ENCODE results near the gene GOLGB1. TPM values are rescaled to one million over a fixed set of nuclear protein-coding genes. Genes with fewer than 3 reads are reported as not detected.
A peak's percentile ranks its signal among the peaks of the same experiment; 100 is the strongest.

The GOLGB1 gene
- total RNA-seq, 3 donors from 2014 or later, result 11.3 to 11.8 (median 11.3) TPM

DNA sequence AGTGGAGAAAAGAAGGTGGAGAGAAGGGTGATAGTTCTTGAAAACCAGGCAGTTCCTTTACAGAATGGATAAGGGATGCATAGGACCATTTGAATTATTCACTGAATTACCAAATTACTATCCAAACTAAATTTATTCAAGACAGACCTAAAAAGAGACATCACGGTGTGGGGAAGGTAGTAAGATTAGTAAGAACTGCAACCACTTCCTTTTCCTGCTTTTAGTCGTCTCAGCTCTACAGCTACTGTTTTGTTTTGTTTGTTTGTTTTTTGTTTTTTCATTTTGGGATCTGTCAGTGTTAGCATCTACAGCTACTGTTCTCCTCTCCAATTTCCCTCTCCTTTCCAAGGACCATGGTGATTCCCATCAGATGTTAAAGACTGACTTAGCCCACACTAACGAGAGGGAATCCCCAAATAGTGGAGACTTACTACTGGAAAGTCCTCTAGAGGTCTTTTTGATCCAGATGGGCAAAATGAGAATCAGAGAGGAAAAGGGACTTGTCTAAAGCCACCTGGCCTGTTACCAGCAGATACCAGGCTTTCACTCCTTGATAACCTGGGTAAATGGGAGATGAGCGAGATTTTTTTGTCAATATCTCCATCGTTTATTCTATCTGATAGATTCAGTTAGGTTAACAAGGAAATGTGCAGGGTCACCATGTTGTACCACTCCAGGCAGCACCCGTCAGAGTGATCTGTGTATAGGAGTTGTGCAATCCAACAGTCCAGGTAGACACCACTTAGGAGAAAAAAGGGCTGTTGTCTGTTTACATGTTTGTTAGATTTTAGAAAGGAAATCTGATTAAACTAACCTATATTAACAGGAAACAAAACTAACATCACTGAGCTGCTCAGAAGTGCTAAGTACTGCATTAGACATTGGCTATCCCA lies 94.8 kb downstream of the GOLGB1 start:
- H3K4me1 Mint-ChIP-seq (ENCODE audit: low read depth), result peaks cover 82% of the 10 kb centered on the region

DNA sequence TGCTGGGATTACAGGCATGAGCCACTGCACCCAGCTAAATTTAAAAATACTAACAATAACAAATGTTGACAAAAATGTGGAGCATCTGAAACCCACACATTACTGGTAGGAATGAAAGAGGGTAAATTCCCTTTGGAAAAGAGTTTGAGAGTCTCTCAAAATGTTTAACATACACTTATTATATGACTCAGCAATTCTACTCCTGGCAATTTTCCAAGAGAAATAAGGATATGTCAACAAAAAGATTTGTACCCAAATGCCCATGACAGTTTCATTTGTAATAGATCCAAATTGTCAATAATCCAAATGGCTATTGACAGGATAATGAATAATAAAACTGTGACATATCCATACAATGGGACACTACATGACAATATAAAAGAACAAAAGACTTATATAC lies 97.9 kb downstream of the GOLGB1 start:
- DNase-seq (no peak), ATAC-seq (no peak)
- peaks cover 64% of the 10 kb centered on the region for H3K4me1 Mint-ChIP-seq (ENCODE audit: low read depth)
- no peak overlapping the region for H3K4me3 Mint-ChIP-seq
- H3K9me3 Mint-ChIP-seq, result no peaks in the 10 kb centered on the region
- H3K27me3 Mint-ChIP-seq (ENCODE audit: low read depth), result no peaks in the 10 kb centered on the region
- H3K36me3 Mint-ChIP-seq (ENCODE audit: insufficient read depth), result peaks cover 33% of the 10 kb centered on the region

More for the DNA sequence above, 94.8 kb downstream of the GOLGB1 start:
- no peaks in the 10 kb centered on the region for H3K9me3 Mint-ChIP-seq
- peak; percentile 86 to 90 for ATAC-seq
- H3K36me3 Mint-ChIP-seq (ENCODE audit: insufficient read depth), result peaks cover 45% of the 10 kb centered on the region
- DNase-seq, result no peak
- no peak overlapping the region for H3K4me3 Mint-ChIP-seq
- H3K27me3 Mint-ChIP-seq (ENCODE audit: low read depth), result no peaks in the 10 kb centered on the region

GRCh38 chr3:121649645-121650044 lies 99.9 kb downstream of the GOLGB1 start:
- H3K9me3 Mint-ChIP-seq, result no peaks in the 10 kb centered on the region
- H3K4me3 Mint-ChIP-seq, result no peak overlapping the region
- ATAC-seq, result peak in 1 of 2 donors; percentile 64
- no peak for DNase-seq
- peaks cover 27% of the 10 kb centered on the region for H3K36me3 Mint-ChIP-seq (ENCODE audit: insufficient read depth)
- no peaks in the 10 kb centered on the region for H3K27me3 Mint-ChIP-seq (ENCODE audit: low read depth)
- H3K4me1 Mint-ChIP-seq (ENCODE audit: low read depth), result peaks cover 48% of the 10 kb centered on the region

- Mint-ChIP-seq H3K36me3 (ENCODE audit: insufficient read depth) (peaks cover 33% of the 10 kb centered on the region), H3K4me3 (no peak overlapping the region), H3K4me1 (ENCODE audit: low read depth) (peaks cover 37% of the 10 kb centered on the region), H3K27me3 (ENCODE audit: low read depth) (no peaks in the 10 kb centered on the region), H3K9me3 (no peaks in the 10 kb centered on the region)
- DNase-seq (no peak), ATAC-seq (no peak)
These were observed 101.2 kb downstream of the GOLGB1 start for GRCh38 chr3:121648219-121648958.

DNA sequence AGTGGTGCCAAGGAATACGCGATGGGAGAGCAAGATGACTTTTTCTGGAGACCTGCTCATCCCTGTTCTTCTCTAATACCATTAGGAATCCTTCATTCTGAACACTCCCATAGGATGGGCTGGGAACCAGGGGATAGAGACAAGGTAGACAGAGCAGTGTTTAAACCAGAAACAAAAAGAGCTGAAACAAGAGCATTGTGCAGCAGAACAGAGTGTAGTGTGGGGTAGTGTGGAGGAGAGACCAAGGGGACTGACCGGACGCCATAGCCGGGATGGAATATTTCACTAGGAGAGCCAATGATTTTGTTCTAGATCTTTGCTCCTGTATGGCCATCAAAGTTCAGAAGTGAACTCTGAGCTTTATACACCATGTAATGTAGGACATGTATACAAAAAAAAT lies 104.5 kb downstream of the GOLGB1 start:
- H3K9me3 Mint-ChIP-seq, result no peaks in the 10 kb centered on the region
- no peak overlapping the region for H3K4me3 Mint-ChIP-seq
- DNase-seq (no peak), ATAC-seq (no peak)
- H3K27me3 Mint-ChIP-seq (ENCODE audit: low read depth), result no peaks in the 10 kb centered on the region
- peaks cover 30% of the 10 kb centered on the region for H3K4me1 Mint-ChIP-seq (ENCODE audit: low read depth)
- peaks cover 43% of the 10 kb centered on the region for H3K36me3 Mint-ChIP-seq (ENCODE audit: insufficient read depth)

GRCh38 chr3:121642601-121643314 lies 106.8 kb downstream of the GOLGB1 start:
- Mint-ChIP-seq H3K4me1 (ENCODE audit: low read depth) (peaks cover 19% of the 10 kb centered on the region), H3K9me3 (no peaks in the 10 kb centered on the region), H3K4me3 (no peak overlapping the region), H3K27me3 (ENCODE audit: low read depth) (no peaks in the 10 kb centered on the region), H3K36me3 (ENCODE audit: insufficient read depth) (peaks cover 50% of the 10 kb centered on the region)
- ATAC-seq (no peak), DNase-seq (no peak)

GRCh38 chr3:121641127-121641526 lies 108.4 kb downstream of the GOLGB1 start:
- Mint-ChIP-seq H3K27me3 (ENCODE audit: low read depth) (no peaks in the 10 kb centered on the region), H3K4me1 (ENCODE audit: low read depth) (peaks cover 18% of the 10 kb centered on the region), H3K36me3 (ENCODE audit: insufficient read depth) (peaks cover 64% of the 10 kb centered on the region), H3K4me3 (no peak overlapping the region), H3K9me3 (no peaks in the 10 kb centered on the region)
- DNase-seq (no peak), ATAC-seq (no peak)

GRCh38 chr3:121637922-121638321 lies 111.6 kb downstream of the GOLGB1 start:
- Mint-ChIP-seq H3K4me1 (ENCODE audit: low read depth) (peaks cover 18% of the 10 kb centered on the region), H3K4me3 (no peak overlapping the region), H3K9me3 (no peaks in the 10 kb centered on the region), H3K27me3 (ENCODE audit: low read depth) (no peaks in the 10 kb centered on the region), H3K36me3 (ENCODE audit: insufficient read depth) (peaks cover 67% of the 10 kb centered on the region)
- DNase-seq (no peak), ATAC-seq (no peak)

- Mint-ChIP-seq H3K4me3 (no peak overlapping the region), H3K9me3 (no peaks in the 10 kb centered on the region), H3K27me3 (ENCODE audit: low read depth) (no peaks in the 10 kb centered on the region), H3K36me3 (ENCODE audit: insufficient read depth) (peaks cover 52% of the 10 kb centered on the region), H3K4me1 (ENCODE audit: low read depth) (no peaks in the 10 kb centered on the region)
- DNase-seq (no peak), ATAC-seq (no peak)
These were observed 119.2 kb downstream of the GOLGB1 start for GRCh38 chr3:121630355-121630754.

DNA sequence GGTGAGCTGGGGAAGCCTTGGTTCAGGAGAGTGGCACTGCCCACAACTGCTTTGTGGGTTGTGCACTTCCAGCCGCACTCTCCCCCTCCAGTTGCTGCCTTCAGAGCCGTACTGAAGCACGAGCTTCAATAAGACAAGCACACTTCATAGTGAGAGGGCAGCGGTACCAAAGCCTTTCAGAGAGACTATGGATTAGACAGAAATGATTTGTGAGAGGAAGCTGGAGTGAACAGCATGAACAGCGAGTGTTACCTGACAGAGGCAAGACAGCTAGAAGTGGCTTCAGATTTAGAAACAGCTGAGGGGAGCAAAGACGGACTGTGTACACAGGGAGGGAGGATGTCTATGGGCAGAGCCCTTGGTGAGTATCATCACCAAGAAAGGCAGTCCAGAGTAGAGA lies 119.9 kb downstream of the GOLGB1 start:
- no peak for ATAC-seq

DNA sequence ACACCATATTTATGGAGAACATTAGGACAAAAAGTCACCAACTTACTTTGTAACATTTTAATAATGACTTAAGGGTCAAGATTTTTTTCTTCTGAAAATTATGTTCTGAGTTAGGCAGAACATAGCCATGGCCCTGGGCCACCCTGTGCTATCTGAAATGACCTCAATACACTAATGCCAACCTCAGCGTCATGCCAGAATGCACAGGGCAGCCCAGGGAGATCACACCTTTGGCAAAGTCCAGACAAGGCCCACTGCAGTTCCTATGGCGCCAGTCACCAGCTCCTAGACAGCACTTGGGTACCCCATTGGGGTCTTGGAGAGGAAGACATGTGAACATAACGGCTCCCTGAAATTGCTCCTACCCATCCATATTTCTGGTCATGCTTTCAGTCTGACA lies 121.9 kb downstream of the GOLGB1 start:
- H3K27me3 Mint-ChIP-seq (ENCODE audit: low read depth), result no peaks in the 10 kb centered on the region
- no peaks in the 10 kb centered on the region for H3K9me3 Mint-ChIP-seq
- ATAC-seq, result no peak
- DNase-seq, result no peak
- H3K4me3 Mint-ChIP-seq, result no peak overlapping the region
- no peaks in the 10 kb centered on the region for H3K4me1 Mint-ChIP-seq (ENCODE audit: low read depth)
- H3K36me3 Mint-ChIP-seq (ENCODE audit: insufficient read depth), result peaks cover 37% of the 10 kb centered on the region

More for the DNA sequence above, 119.9 kb downstream of the GOLGB1 start:
- Mint-ChIP-seq H3K4me1 (ENCODE audit: low read depth) (no peaks in the 10 kb centered on the region), H3K36me3 (ENCODE audit: insufficient read depth) (peaks cover 47% of the 10 kb centered on the region), H3K4me3 (no peak overlapping the region), H3K9me3 (no peaks in the 10 kb centered on the region), H3K27me3 (ENCODE audit: low read depth) (no peaks in the 10 kb centered on the region)
- no peak for DNase-seq

DNA sequence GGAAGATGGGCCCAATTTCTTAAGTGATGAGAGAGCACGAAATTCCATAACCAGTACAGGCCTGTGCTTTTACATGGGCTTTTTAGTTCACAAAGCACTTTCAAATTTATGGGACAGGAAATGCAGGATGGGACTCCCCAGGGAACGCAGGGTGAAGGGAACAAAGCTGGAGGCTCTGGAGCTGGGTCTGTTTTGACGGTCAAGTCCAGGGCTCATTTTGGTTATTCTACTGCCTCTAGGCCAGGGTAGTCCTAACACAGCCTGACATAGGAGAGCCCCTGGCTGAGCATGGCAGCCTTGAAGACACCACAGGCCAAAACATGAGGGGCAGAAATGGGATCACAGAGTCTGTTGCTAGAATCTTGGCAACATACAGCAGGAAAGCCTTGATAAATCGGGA lies 122.3 kb downstream of the GOLGB1 start:
- Mint-ChIP-seq H3K4me1 (ENCODE audit: low read depth) (no peaks in the 10 kb centered on the region), H3K27me3 (ENCODE audit: low read depth) (no peaks in the 10 kb centered on the region), H3K4me3 (no peak overlapping the region), H3K36me3 (ENCODE audit: insufficient read depth) (peaks cover 32% of the 10 kb centered on the region), H3K9me3 (no peaks in the 10 kb centered on the region)
- ATAC-seq (no peak), DNase-seq (no peak)

DNA sequence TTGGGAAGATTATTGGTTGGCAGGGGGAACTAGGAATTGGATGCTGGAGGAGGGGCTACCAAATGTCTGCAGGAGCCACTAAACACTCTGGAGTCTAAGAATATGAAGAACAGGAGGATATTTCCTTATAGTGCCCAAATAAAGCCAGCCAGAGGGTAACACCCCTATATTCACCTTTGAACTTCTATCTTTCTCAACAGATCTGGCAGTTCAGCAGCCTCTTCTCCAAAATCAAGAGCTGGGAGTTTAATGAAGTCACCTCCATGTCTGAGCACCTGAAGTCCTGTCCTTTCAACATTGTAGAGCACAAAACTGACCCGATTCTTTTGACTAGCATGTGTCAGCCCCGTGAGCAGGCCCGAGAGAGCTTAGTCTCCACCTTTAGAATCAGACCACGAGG lies 123.0 kb downstream of the GOLGB1 start:
- H3K4me1 Mint-ChIP-seq (ENCODE audit: low read depth), result no peaks in the 10 kb centered on the region
- no peak overlapping the region for H3K4me3 Mint-ChIP-seq
- H3K9me3 Mint-ChIP-seq, result no peaks in the 10 kb centered on the region
- DNase-seq (no peak), ATAC-seq (no peak)
- H3K36me3 Mint-ChIP-seq (ENCODE audit: insufficient read depth), result peaks cover 25% of the 10 kb centered on the region
- no peaks in the 10 kb centered on the region for H3K27me3 Mint-ChIP-seq (ENCODE audit: low read depth)

- H3K27me3 Mint-ChIP-seq (ENCODE audit: low read depth), result no peaks in the 10 kb centered on the region
- H3K4me3 Mint-ChIP-seq, result no peak overlapping the region
- H3K4me1 Mint-ChIP-seq (ENCODE audit: low read depth), result no peaks in the 10 kb centered on the region
- no peaks in the 10 kb centered on the region for H3K9me3 Mint-ChIP-seq
- no peak for DNase-seq
- peaks cover 8% of the 10 kb centered on the region for H3K36me3 Mint-ChIP-seq (ENCODE audit: insufficient read depth)
- ATAC-seq, result no peak
These were observed 125.2 kb downstream of the GOLGB1 start for GRCh38 chr3:121624147-121624899.
